ENCODE data around the gene ARID4A. TPM values are rescaled to one million over a fixed set of nuclear protein-coding genes. Genes with fewer than 3 reads are reported as not detected.
"Not testable (repeated sequence)": the region's sequence is repeated elsewhere in the genome, so short reads cannot be mapped to it uniquely, and the experiment has no call there.

ARID4A gene
- total RNA-seq, 1 experiment from 2014 or later: 19.0 TPM

DNA sequence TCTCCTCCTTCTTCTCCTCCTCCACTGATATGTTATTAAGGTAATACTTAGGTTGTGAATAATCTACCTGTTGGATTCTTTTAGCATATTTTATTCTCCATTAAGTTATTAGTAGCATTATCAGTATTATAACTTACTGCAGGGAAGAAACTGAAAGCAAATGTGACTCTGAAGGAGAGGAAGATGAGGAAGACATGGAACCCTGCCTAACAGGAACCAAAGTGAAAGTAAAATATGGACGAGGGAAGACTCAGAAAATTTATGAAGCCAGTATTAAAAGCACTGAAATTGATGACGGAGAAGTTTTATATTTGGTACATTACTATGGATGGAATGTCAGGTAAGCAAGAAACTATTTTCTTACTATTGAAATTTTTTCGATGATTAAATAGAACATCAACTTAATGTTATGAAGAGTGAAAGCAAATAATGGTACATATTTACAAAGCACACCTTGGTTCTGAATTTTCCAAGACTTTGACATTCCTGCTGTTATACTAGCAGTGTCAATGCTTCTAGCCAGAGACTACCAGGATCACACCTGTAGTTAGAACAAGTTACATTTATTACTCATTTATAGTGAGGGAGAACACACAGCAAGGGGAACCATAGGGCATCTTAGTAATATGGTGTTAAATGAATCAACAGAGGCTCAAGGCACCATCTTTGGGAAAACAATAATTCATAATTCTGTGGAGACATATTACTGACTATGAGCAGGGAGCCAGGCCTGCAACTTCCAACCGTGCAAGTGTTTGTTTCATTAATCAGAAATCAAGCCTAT lies 55.4 kb downstream of the ARID4A start:
- Mint-ChIP-seq H3K4me3 (ENCODE audit: unreplicated experiment) (peak overlapping the region; percentile 66), H3K36me3 (ENCODE audit: insufficient read depth, unreplicated experiment) (peaks cover 58% of the 10 kb centered on the region), H3K4me1 (ENCODE audit: insufficient read depth, unreplicated experiment) (peaks cover 9% of the 10 kb centered on the region), H3K27me3 (ENCODE audit: insufficient read depth, unreplicated experiment) (no peaks in the 10 kb centered on the region), H3K27ac (ENCODE audit: low read depth, unreplicated experiment) (peak overlapping the region; percentile 77), H3K9me3 (ENCODE audit: unreplicated experiment) (no peaks in the 10 kb centered on the region)
- ChIA-PET POLR2A (interaction anchor here (3.1 kb wide), 1 partner anchor 55 kb away, joined by 17 read pairs; the partner anchor contains the start of gene ARID4A), CTCF (no interaction called here)
- TF ChIP-seq, protein P1, sequence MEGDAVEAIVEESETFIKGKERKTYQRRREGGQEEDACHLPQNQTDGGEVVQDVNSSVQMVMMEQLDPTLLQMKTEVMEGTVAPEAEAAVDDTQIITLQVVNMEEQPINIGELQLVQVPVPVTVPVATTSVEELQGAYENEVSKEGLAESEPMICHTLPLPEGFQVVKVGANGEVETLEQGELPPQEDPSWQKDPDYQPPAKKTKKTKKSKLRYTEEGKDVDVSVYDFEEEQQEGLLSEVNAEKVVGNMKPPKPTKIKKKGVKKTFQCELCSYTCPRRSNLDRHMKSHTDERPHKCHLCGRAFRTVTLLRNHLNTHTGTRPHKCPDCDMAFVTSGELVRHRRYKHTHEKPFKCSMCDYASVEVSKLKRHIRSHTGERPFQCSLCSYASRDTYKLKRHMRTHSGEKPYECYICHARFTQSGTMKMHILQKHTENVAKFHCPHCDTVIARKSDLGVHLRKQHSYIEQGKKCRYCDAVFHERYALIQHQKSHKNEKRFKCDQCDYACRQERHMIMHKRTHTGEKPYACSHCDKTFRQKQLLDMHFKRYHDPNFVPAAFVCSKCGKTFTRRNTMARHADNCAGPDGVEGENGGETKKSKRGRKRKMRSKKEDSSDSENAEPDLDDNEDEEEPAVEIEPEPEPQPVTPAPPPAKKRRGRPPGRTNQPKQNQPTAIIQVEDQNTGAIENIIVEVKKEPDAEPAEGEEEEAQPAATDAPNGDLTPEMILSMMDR (IDR thresholded peaks at IDR 0.05; ENCODE audit: unreplicated experiment): no peak
- intact Hi-C loops (cut with micrococcal nuclease): no loop called here
- BruUV-seq (replicated peaks): no TSS peak
- DNase-seq (ENCODE audit: unreplicated experiment): peak; percentile 4

DNA sequence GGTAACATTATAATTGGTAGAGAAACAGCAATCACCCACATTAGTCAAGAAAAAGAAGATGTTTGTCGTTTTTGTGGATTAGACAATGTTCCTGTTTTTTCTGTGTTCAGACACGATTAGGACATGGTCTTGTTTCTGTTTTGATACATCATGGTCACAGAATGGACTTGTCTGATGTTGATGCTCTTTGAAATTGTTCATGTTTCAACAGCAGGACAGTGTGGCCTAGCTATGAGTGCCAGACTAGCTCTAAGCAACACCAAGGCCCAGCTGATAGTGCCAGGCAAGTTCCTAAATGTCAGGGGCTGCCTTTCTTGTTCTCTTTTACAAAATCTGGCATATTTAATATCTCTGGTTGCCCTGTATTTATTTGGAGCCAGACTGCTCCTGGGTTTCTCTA lies 56.5 kb downstream of the ARID4A start:
- ChIA-PET POLR2A (no interaction called here), CTCF (no interaction called here)
- Mint-ChIP-seq H3K27me3 (ENCODE audit: insufficient read depth, unreplicated experiment) (no peaks in the 10 kb centered on the region), H3K4me3 (ENCODE audit: unreplicated experiment) (no peak overlapping the region), H3K4me1 (ENCODE audit: insufficient read depth, unreplicated experiment) (peaks cover 9% of the 10 kb centered on the region), H3K27ac (ENCODE audit: low read depth, unreplicated experiment) (peak overlapping the region; percentile 19), H3K9me3 (ENCODE audit: unreplicated experiment) (no peaks in the 10 kb centered on the region), H3K36me3 (ENCODE audit: insufficient read depth, unreplicated experiment) (peaks cover 56% of the 10 kb centered on the region)
- intact Hi-C loops (cut with micrococcal nuclease): no loop called here
- DNase-seq (ENCODE audit: unreplicated experiment): no peak
- BruUV-seq (replicated peaks): no TSS peak
- TF ChIP-seq, protein P1 (IDR thresholded peaks at IDR 0.05; ENCODE audit: unreplicated experiment): no peak

DNA sequence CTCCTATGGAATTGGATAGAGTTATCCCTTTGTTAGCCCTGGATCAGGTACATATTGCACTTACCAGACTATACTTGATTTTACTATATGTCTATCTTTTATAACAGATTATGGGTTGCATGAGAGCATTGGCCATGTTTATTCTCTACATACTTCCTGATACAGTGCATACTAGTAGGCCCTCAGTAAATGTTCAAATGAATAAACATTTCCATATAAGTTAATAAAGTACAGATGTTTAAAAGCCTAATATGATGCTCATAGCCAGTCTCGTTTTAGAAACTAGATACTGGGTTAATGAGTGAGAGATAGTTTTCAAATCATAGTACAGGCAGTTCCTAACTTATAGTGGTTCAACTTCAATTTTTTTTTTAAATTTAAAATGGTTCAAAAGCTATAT lies 57.9 kb downstream of the ARID4A start:
- peaks cover 9% of the 10 kb centered on the region for H3K4me1 Mint-ChIP-seq (ENCODE audit: insufficient read depth, unreplicated experiment)
- no peaks in the 10 kb centered on the region for H3K27me3 Mint-ChIP-seq (ENCODE audit: insufficient read depth, unreplicated experiment)
- BruUV-seq (replicated peaks): no TSS peak
- no peak for DNase-seq (ENCODE audit: unreplicated experiment)
- H3K27ac Mint-ChIP-seq (ENCODE audit: low read depth, unreplicated experiment): no peak overlapping the region
- POLR2A ChIA-PET: no interaction called here
- H3K36me3 Mint-ChIP-seq (ENCODE audit: insufficient read depth, unreplicated experiment): peaks cover 56% of the 10 kb centered on the region
- H3K9me3 Mint-ChIP-seq (ENCODE audit: unreplicated experiment): no peaks in the 10 kb centered on the region
- TF ChIP-seq, protein P1 (IDR thresholded peaks at IDR 0.05; ENCODE audit: unreplicated experiment): no peak
- intact Hi-C loops (cut with micrococcal nuclease): no loop called here
- H3K4me3 Mint-ChIP-seq (ENCODE audit: unreplicated experiment): no peak overlapping the region
- CTCF ChIA-PET: interaction anchor here (0.6 kb wide), 1 partner anchor 39 kb away, joined by 3 read pairs; no protein-coding TSS in a partner anchor

DNA sequence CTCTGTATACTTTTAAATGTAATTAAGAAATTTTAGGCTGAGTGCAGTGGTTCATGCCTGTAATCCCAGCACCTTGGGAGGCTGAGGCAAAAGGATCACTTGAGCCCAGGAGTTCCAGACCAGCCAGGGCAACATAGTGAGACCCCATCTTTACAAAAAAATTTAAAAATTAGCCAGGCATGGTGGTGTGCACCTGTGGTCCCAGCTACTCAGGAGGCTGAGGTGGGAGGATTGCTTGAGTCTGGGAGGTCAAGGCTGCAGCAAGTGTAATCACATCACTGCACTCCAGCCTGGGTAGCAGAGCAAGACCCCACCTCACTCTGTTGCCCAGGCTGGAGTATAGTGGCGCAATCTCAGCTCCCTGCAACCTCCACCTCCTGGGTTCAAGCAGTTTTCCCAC lies 63.9 kb downstream of the ARID4A start:
- not testable (repeated sequence) for H3K4me3 Mint-ChIP-seq (ENCODE audit: unreplicated experiment); BruUV-seq (replicated peaks); H3K27ac Mint-ChIP-seq (ENCODE audit: low read depth, unreplicated experiment); H3K9me3 Mint-ChIP-seq (ENCODE audit: unreplicated experiment); H3K4me1 Mint-ChIP-seq (ENCODE audit: insufficient read depth, unreplicated experiment); H3K27me3 Mint-ChIP-seq (ENCODE audit: insufficient read depth, unreplicated experiment); DNase-seq (ENCODE audit: unreplicated experiment)
- H3K36me3 Mint-ChIP-seq (ENCODE audit: insufficient read depth, unreplicated experiment): peaks cover 65% of the 10 kb centered on the region
- CTCF ChIA-PET: interaction anchor here (0.7 to 1.4 kb wide), 5 partner anchors 10 to 195 kb away, joined by 3 to 7 read pairs (median 5); no protein-coding TSS in a partner anchor
- intact Hi-C loops (cut with micrococcal nuclease): loop anchor here (1.0 to 5.0 kb wide), 2 partner anchors 65 to 254 kb away; partner anchors contain the start of gene ARID4A
- POLR2A ChIA-PET: interaction anchor here (0.8 kb wide), 1 partner anchor 93 kb away, joined by 3 read pairs; no protein-coding TSS in a partner anchor
